GM23338 (cell line): ENCODE measurements around the gene ADH1C.

Source experiments
- CTCF ChIP-seq, 2 experiments: fragments of 200-600 bp in 1 of 2; sonication (generic) in 1 of 2; conservative IDR thresholded peaks; 2 replicates each; pipeline versions ENCODE4 v1.5.1 to v1.6.1; 2016 to 2017; ENCODE audit warnings: antibody characterized with exemption in 2 of 2, low read depth in 2 of 2, mild to moderate bottlenecking in 2 of 2, moderate library complexity in 1 of 2
- ETS1 ChIP-seq: IDR thresholded peaks from 2 replicates; pipeline ENCODE4 v1.6.1; 2016; ENCODE audit warnings: antibody characterized with exemption
- EZH2 ChIP-seq: fragments of 200-600 bp; sonication (generic); IDR thresholded peaks from one replicate; pipeline ENCODE4 v1.8.0; 2017; ENCODE audit warnings: antibody characterized with exemption, mild to moderate bottlenecking, low read depth; ENCODE audit not compliant: unreplicated experiment
- EZH2phosphoT487 ChIP-seq: fragments of 200-600 bp; sonication (generic); IDR thresholded peaks from one replicate; pipeline ENCODE4 v1.8.1; 2018; ENCODE audit warnings: antibody characterized with exemption; ENCODE audit not compliant: unreplicated experiment
- JUNB ChIP-seq: IDR thresholded peaks from one replicate; pipeline ENCODE4 v1.6.1; 2016; ENCODE audit warnings: antibody characterized with exemption; ENCODE audit not compliant: unreplicated experiment
- POLR2AphosphoS5 ChIP-seq: IDR thresholded peaks from 2 replicates; pipeline ENCODE4 v1.6.1; 2016; ENCODE audit warnings: antibody characterized with exemption, low read depth
- REST ChIP-seq: IDR thresholded peaks from one replicate; pipeline ENCODE4 v1.6.1; 2018; ENCODE audit warnings: antibody characterized with exemption; ENCODE audit not compliant: unreplicated experiment

GRCh38 chr4:99317354-99317753, 35.2 kb downstream of the ADH1C start:
- TF ChIP-seq CTCF (conservative IDR thresholded peaks at IDR 0.05; ENCODE audit: low read depth in 2 of 2) (no peak), EZH2phosphoT487 (no peak), JUNB (no peak), EZH2 (no peak), REST (no peak), ETS1 (no peak), POLR2AphosphoS5 (no peak)
